SU-DHL-6 (cell line): ENCODE results near the gene ITGB5.

Source experiments
- H2AFZ ChIP-seq: fragments of 200-600 bp; sonication (generic); 2 replicates; pipeline ENCODE4 v1.6.1; 2014; ENCODE audit warnings: low read depth, mild to moderate bottlenecking, moderate library complexity, mixed read lengths, antibody characterized with exemption, low read length; ENCODE audit not compliant: severe bottlenecking
- H3F3A ChIP-seq: fragments of 200-600 bp; shearing (Covaris generic); 2 replicates; pipeline ENCODE4 v1.6.0; 2016; ENCODE audit warnings: antibody characterized with exemption, mild to moderate bottlenecking; ENCODE audit not compliant: insufficient read depth
- H3K27ac ChIP-seq: fragments of 200-600 bp; sonication (generic); 2 replicates; pipeline ENCODE4 v1.5.1; 2016; ENCODE audit warnings: low read depth, mild to moderate bottlenecking, low read length, moderate library complexity, mixed read lengths
- H3K27me3 ChIP-seq: fragments of 200-600 bp; sonication (generic), shearing (Covaris generic); 2 replicates; pipeline ENCODE4 v1.6.0; 2014; ENCODE audit warnings: mild to moderate bottlenecking, low read length
- H3K36me3 ChIP-seq: fragments of 200-600 bp; sonication (generic); 2 replicates; pipeline ENCODE4 v1.6.1; 2014; ENCODE audit warnings: mild to moderate bottlenecking, low read length, mixed read lengths
- H3K4me2 ChIP-seq: fragments of 300-600, 200-600 bp; shearing (Covaris generic), sonication (generic); 2 replicates; pipeline ENCODE4 v1.6.0; 2014; ENCODE audit warnings: low read length, low read depth, mild to moderate bottlenecking; ENCODE audit not compliant: poor library complexity, severe bottlenecking
- H3K4me3 ChIP-seq: fragments of 200-600 bp; sonication (generic); 2 replicates; pipeline ENCODE4 v1.5.1; 2014; ENCODE audit warnings: antibody characterized with exemption, low read length, mild to moderate bottlenecking, mixed read lengths; ENCODE audit not compliant: insufficient read depth, poor library complexity, severe bottlenecking
- H3K79me2 ChIP-seq: fragments of 200-600 bp; sonication (generic); 2 replicates; pipeline ENCODE4 v1.6.1; 2014; ENCODE audit warnings: mild to moderate bottlenecking, low read length, moderate library complexity; ENCODE audit not compliant: insufficient read depth
- H3K9ac ChIP-seq: fragments of 200-600 bp; sonication (generic); 2 replicates; pipeline ENCODE4 v1.7.0; 2014; ENCODE audit warnings: mild to moderate bottlenecking, low read length
- H3K9me2 ChIP-seq: fragments of 200-600 bp; sonication (generic); replicated peaks from 2 replicates; pipeline ENCODE4 v1.6.1; 2014; ENCODE audit warnings: low read length; ENCODE audit not compliant: insufficient read depth
- H3K9me3 ChIP-seq: fragments of 200-600 bp; sonication (generic); 2 replicates; pipeline ENCODE4 v1.6.1; 2014; ENCODE audit warnings: low read length, mixed read lengths; ENCODE audit not compliant: insufficient read depth
- H4K20me1 ChIP-seq: fragments of 200-600 bp; sonication (generic); 2 replicates; pipeline ENCODE4 v1.6.1; 2014; ENCODE audit warnings: low read depth, mild to moderate bottlenecking, antibody characterized with exemption, low read length, moderate library complexity, mixed read lengths
- CTCF ChIP-seq: fragments of 200-600 bp; sonication (generic); IDR thresholded peaks from one replicate; pipeline ENCODE4 v1.5.1; 2017; ENCODE audit warnings: antibody characterized with exemption, mild to moderate bottlenecking, low read length, moderate library complexity; ENCODE audit not compliant: insufficient read depth, poor library complexity, severe bottlenecking
- EZH2phosphoT487 ChIP-seq: fragments of 200-600 bp; sonication (generic), shearing (Covaris generic); conservative IDR thresholded peaks from 2 replicates; pipeline ENCODE4 v1.6.1; 2018; ENCODE audit warnings: mild to moderate bottlenecking, antibody characterized with exemption, low read length, moderate library complexity, mixed read lengths

Gene ITGB5

DNA sequence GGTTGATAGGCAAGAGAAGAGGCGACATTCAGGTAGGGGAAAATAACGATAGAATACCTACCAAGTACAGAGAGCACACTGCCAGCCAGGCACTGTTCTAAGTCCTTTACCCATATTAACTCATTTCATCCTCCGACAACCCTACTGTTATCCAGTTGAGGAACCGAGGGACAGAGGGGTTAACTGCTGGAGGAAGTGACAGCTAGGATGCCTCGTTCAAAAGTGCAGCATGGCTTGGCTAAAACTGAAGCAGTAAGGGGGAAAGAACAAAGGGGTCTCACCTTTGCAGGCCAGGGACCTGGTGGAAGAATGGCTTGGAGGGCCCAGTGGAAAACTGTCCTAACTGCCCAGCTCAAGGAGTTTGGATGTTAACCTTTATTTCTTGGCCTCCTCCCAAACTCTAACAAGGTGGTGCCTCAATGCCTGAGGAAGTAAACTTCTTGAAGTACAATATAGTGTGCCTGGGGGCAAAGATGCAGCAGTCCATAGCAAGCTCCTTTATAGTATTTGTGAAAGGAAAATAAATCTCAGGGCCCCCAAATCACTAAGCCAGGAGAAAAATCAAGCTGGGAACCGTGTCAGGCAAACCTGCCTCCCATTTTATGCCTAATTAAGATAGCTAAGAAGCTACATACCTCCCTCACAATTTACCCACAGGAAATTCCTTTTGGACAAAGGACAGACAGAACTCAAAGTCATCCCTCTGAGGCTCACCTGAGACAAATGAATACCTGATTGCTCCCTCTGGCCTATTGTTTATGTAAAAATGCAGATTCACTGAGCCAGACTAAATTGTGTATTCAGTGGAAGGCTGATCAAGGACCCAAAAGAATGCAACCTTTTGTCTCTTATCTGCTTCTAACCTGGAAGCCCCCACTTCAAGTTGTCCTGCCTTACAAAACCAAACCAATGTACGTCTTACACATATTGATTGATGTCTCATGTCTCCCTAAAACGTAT lies 1.6 kb upstream of the ITGB5 start:
- 0 out of 2 replicates have a peak, but pooled peaks cover 3% of the 10 kb centered on the region for H3K27me3 ChIP-seq
- TF ChIP-seq EZH2phosphoT487: no peak
- TF ChIP-seq CTCF: no peak
- no peak overlapping the region for H3K4me3 ChIP-seq
- no peak overlapping the region for H3K4me2 ChIP-seq
- no peak overlapping the region for H3K9ac ChIP-seq
- H4K20me1 ChIP-seq: no peaks in the 10 kb centered on the region
- no peaks in the 10 kb centered on the region for H3K9me2 ChIP-seq
- no peaks in the 10 kb centered on the region for H3K36me3 ChIP-seq
- no peaks in the 10 kb centered on the region for H3K9me3 ChIP-seq
- no peaks in the 10 kb centered on the region for H3F3A ChIP-seq
- H2AFZ ChIP-seq: no peak overlapping the region
- no peak overlapping the region for H3K27ac ChIP-seq
- no peaks in the 10 kb centered on the region for H3K79me2 ChIP-seq

- Histone ChIP-seq H3K4me3 (no peak overlapping the region), H3F3A (no peaks in the 10 kb centered on the region), H3K4me2 (no peak overlapping the region), H2AFZ (no peak overlapping the region), H3K9me2 (no peaks in the 10 kb centered on the region), H3K79me2 (no peaks in the 10 kb centered on the region), H3K9ac (no peak overlapping the region), H3K9me3 (no peaks in the 10 kb centered on the region), H3K27me3 (0 out of 2 replicates have a peak, but pooled peaks cover 3% of the 10 kb centered on the region), H4K20me1 (no peaks in the 10 kb centered on the region), H3K36me3 (no peaks in the 10 kb centered on the region), H3K27ac (no peak overlapping the region)
- TF ChIP-seq CTCF (no peak), EZH2phosphoT487 (no peak)
Observed at GRCh38 chr3:124887932-124888298, 750 bp upstream of the ITGB5 start.

DNA sequence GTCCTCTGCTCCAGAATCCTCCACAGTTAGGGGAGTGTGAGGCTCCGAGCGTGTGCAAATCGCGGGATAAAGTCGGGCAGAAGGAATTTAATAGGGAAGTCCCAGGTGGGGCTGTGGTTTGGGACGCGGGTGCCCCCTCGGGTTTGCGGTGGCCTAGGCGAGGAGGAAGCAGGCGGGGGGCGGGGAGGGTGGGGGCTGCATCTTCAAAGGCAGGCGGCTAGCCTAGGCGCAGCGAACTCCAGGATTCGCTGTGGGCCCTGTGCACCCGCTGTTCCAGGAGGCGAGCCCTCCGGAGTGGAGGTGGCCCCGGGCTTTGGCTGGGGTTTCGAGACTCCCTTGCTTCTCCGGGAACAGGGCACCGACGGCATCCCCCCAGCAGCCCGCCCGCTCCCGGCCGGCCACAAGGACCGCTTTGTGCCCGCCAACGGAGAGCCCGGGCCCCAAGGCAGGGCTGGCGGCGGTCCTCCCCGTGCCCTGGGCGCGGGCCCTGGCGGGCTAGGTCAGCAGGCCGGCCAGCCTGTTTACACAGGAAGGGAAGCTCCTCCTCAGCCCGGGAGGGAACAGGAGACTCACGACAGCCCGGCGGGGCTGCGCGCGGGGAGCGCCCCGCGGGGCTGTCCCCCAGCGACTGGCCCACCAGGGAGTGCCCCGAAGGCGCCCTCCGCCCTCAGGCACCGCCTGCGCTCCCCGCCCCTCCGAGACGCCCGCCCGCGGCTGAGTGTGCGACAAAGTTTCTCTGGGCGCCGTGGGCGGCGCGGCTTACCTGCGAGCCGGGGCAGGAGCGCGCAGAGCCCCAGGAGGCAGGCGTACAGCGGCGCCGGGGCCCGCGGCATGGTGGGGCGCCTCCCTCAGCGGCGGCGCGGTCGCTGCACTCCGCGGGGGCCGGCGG lies 753 bp downstream of the ITGB5 start:
- Histone ChIP-seq H3K4me2 (peak overlapping the region; percentile 41), H3K36me3 (no peaks in the 10 kb centered on the region), H3K4me3 (no peak overlapping the region), H3K27me3 (0 out of 2 replicates have a peak, but pooled peaks cover 3% of the 10 kb centered on the region), H3K79me2 (no peaks in the 10 kb centered on the region), H3K27ac (no peak overlapping the region), H3K9me3 (no peaks in the 10 kb centered on the region), H3F3A (no peaks in the 10 kb centered on the region), H3K9me2 (no peaks in the 10 kb centered on the region), H2AFZ (no peak overlapping the region), H4K20me1 (no peaks in the 10 kb centered on the region), H3K9ac (no peak overlapping the region)
- no peak for TF ChIP-seq CTCF
- no peak for TF ChIP-seq EZH2phosphoT487
